ENCODE measurements around the gene SCAMP1. TPM values are rescaled to one million over a fixed set of nuclear protein-coding genes. Genes with fewer than 3 reads are reported as not detected.

The SCAMP1 gene
- total RNA-seq, 1 donor = 56.3 TPM

- peak; percentile 23 for DNase-seq (ENCODE audit: low read depth)
- TF ChIP-seq CTCF (IDR thresholded peaks at IDR 0.05; ENCODE audit: insufficient read depth, low read length) = no peak
- H3K4me3 ChIP-seq (ENCODE audit: low read depth, low read length) = no peak overlapping the region
Measured at GRCh38 chr5:78497573-78498533, 137.4 kb downstream of the SCAMP1 start.

- H3K4me3 ChIP-seq (ENCODE audit: low read depth, low read length) = no peak overlapping the region
- DNase-seq (ENCODE audit: low read depth) = no peak
- TF ChIP-seq CTCF (IDR thresholded peaks at IDR 0.05; ENCODE audit: insufficient read depth, low read length) = no peak
Measured at GRCh38 chr5:78499485-78499884, 139.1 kb downstream of the SCAMP1 start.

GRCh38 chr5:78500028-78500427 lies 139.6 kb downstream of the SCAMP1 start:
- TF ChIP-seq CTCF (IDR thresholded peaks at IDR 0.05; ENCODE audit: insufficient read depth, low read length) = no peak
- peak; percentile 26 for DNase-seq (ENCODE audit: low read depth)
- H3K4me3 ChIP-seq (ENCODE audit: low read depth, low read length) = no peak overlapping the region

GRCh38 chr5:78500871-78501270 lies 140.5 kb downstream of the SCAMP1 start:
- DNase-seq (ENCODE audit: low read depth) = no peak
- no peak overlapping the region for H3K4me3 ChIP-seq (ENCODE audit: low read depth, low read length)
- TF ChIP-seq CTCF (IDR thresholded peaks at IDR 0.05; ENCODE audit: insufficient read depth, low read length) = no peak

- peak; percentile 64 for DNase-seq (ENCODE audit: low read depth)
- TF ChIP-seq CTCF (IDR thresholded peaks at IDR 0.05; ENCODE audit: insufficient read depth, low read length) = no peak
- no peak overlapping the region for H3K4me3 ChIP-seq (ENCODE audit: low read depth, low read length)
Measured at GRCh38 chr5:78501411-78502352, 141.3 kb downstream of the SCAMP1 start.

- DNase-seq (ENCODE audit: low read depth) = peak; percentile 45
- no peak for TF ChIP-seq CTCF (IDR thresholded peaks at IDR 0.05; ENCODE audit: insufficient read depth, low read length)
- H3K4me3 ChIP-seq (ENCODE audit: low read depth, low read length) = no peak overlapping the region
Measured at GRCh38 chr5:78503958-78504653, 143.7 kb downstream of the SCAMP1 start.
